Ecto neural progenitor cell (in vitro differentiated cells): ENCODE data around the gene CCP110.
A peak's percentile ranks its signal among the peaks of the same experiment; 100 is the strongest.

Source experiments
- DNase-seq: peaks from one replicate; pipeline ENCODE4 v3.0.0-alpha.2; 2018; ENCODE audit warnings: low spot score

Gene CCP110

GRCh38 chr16:19555186-19555937 lies 31.6 kb downstream of the CCP110 start, which contains the start of gene VPS35L:
TSS of gene VPS35L (plus strand) at chr16:19555703. CDS start at chr16:19555730, 27 bp downstream.
- peak; percentile 99 for DNase-seq

GRCh38 chr16:19555938-19556771 lies 32.4 kb downstream of the CCP110 start:
- peak; percentile 75 for DNase-seq

GRCh38 chr16:19559242-19559910 lies 35.6 kb downstream of the CCP110 start:
- DNase-seq = no peak

DNA sequence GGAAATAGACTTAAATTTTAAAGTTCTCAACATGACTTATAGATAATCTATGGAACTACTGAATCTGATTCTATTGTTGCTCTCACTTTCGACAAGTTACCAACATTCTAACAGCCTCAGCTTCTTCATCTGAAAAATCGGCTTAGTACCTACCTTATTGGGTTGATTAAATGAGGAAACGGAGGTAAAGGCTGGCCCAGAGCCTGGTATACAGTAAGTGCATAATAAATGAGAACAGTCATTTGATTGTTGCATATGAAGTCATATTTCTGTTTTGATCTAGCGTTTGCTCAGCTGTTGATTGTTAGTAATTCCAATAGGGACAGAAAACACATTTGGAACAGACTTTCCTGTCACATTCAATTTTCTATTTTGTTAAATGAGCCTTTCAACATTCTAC lies 36.3 kb downstream of the CCP110 start:
- DNase-seq = no peak

- no peak for DNase-seq
Measured at GRCh38 chr16:19563377-19563776, 39.6 kb downstream of the CCP110 start.

DNA sequence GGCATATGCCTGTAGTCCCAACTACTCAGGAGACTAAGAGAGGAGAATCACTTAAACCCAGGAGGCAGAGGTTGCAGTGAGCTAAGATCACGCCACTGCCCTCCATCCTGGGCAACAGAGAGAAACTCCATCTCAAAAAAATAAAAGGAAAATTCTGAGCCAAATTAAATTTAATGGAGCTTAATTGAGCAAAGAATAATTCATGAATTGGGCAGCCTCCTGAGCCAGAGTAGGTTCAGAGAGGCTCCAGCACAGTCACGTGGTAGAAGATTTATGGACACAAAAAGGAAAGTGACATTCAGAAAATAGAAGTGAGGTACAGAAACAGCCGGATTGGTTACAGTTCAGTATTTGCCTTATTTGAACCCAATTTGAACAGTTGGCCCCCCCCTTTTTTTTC lies 42.6 kb downstream of the CCP110 start:
- DNase-seq = no peak

DNA sequence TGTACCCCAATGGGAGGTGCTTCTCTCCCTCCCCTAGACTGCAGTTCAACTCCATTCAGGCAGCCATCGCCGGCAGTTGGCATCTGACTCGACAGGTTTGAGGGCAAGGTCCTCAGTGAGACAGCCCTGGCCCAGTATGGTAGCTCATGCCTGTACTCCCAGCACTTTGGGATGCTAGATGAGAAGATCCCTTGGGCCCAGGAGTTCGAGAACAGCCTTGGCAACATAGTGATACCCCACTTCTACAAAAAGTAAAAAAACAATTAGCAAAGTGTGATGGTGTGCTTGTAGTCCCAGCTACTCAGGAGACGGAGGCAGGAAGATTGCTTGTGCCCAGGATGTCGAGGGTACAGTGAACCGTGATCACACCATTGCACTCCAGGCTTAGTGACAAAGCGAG lies 43.8 kb downstream of the CCP110 start:
- DNase-seq = no peak

DNA sequence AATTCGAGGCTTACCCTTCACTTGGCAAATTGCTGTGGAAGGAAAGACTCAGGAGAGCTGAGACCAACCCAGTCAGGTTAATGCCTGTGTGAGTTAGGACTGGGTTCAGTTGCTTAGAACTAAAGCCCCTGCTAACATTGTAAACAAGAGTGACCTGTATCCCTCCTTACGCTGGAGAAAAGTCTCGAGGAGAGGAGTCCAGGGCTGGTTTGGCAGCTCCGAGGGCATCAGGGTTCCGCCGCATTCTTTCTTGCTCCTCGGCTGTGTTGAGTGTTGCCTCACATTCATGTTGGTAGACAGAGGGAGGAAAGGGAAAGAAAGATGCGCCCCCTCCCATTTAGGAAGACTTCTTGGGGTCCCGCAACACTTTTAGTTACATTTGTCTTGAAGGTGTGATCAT lies 50.3 kb downstream of the CCP110 start:
- no peak for DNase-seq

DNA sequence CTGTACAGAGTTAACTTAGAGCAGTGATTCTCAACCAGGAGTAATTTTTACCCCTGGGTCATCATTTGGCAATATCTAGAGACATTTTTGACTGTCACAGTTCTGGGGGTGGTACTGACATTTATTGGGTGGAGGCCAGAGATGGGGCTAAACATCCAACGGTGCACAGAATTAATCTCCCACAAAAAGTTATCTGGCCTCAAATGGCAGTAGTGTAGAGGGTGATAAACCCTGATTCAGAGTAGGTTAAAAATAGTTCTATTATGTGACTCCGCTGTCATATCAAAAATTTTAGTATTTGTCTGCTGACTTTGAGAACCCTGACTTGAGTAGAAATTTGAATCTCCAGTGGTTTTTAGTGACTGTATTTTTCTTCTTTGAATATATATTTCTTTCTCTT lies 50.9 kb downstream of the CCP110 start:
- DNase-seq = no peak

GRCh38 chr16:19578378-19578971 lies 54.7 kb downstream of the CCP110 start:
- DNase-seq = no peak

DNA sequence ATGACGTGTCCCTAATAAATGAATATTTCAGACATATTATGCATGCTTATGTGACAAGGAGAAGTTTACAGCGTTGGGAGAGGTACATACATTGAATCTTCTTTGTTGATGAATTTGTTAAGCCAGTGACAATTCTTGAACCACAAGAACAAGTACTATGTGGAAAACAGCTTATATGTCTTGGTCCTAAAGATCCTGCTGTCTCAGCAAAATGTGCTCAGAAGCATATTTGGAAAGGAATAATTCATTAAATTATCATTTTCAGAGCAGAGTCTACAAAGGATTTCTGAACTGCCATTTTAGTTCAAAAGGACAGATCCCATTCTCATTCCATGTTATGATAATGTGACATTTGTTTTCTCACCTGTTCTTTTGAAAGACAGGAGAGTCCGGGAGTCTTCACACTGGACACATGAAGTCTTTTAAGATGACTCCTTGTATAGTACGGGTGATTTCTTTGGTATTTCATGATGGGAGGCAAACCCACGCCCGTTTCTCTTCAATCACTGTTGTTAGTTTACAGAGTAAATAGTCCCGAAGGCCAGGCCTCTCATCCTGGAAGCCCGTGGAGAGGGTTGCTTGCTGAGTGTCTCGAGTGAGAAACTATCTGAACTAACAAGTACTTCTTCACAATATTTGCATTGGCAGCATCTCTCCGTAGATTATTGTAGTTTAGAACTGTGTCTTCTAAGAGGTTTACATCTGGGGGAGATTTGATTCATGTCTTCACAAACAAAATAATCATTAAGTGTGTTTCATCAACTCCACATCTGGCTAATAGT lies 58.5 kb downstream of the CCP110 start:
- DNase-seq = no peak

- DNase-seq = no peak
Measured at GRCh38 chr16:19583665-19584300, 60.0 kb downstream of the CCP110 start.

DNA sequence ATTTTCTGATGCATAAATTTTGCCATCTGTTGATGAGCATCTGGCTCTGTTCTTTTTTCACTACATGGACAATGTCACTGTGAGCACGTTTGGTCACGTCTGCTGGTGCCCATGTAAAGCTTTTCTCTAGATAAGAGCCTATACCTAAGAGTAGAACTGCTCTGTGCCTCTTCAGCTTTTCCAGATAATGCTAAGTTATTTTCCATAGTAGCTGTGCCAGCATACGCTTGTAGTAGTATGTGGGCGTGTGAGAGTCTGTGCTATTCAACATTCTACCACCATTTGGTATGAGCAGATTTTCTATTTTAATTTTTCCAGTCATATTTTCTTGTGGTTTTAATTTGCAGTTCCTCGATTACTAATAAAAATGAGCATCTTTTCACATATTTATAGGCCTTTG lies 64.9 kb downstream of the CCP110 start:
- no peak for DNase-seq

- DNase-seq = no peak
Measured at GRCh38 chr16:19589106-19589505, 65.4 kb downstream of the CCP110 start.

GRCh38 chr16:19589771-19590302 lies 66.1 kb downstream of the CCP110 start:
- DNase-seq = no peak

GRCh38 chr16:19595043-19595767 lies 71.5 kb downstream of the CCP110 start:
- DNase-seq = no peak

DNA sequence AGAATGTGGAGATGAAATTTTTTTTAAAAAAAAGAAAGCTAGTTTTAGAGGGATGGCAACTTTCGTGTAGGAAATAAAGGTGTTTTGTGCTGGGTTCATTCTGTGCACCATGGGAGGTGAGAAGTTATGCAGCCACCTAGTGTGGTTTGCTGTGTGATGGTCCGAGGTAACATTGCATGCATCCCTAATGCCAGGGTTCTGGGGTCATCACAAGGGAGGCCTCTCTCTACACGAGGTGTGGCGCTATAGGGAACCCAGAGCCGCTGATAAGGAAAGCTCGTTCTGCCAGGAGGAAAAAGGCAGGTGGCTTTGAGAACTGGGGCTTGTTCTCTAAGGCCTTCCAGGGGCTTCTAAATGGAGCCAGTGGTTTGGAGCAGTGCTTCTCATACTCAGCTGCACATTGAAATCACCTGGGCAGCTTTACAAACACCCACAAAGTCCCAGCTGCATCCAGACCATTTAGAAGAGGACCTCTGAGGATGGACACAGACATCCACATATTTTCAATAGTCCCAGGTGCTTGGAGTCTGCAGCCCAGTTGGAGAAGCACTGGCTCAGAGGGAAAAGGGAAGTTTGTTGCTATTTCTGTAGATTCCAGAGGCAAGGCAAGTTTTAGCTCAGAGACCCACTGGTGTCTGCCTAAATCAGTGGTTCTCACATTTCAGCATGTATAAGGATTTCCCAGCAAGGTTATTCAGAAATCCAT lies 75.2 kb downstream of the CCP110 start:
- DNase-seq = no peak

DNA sequence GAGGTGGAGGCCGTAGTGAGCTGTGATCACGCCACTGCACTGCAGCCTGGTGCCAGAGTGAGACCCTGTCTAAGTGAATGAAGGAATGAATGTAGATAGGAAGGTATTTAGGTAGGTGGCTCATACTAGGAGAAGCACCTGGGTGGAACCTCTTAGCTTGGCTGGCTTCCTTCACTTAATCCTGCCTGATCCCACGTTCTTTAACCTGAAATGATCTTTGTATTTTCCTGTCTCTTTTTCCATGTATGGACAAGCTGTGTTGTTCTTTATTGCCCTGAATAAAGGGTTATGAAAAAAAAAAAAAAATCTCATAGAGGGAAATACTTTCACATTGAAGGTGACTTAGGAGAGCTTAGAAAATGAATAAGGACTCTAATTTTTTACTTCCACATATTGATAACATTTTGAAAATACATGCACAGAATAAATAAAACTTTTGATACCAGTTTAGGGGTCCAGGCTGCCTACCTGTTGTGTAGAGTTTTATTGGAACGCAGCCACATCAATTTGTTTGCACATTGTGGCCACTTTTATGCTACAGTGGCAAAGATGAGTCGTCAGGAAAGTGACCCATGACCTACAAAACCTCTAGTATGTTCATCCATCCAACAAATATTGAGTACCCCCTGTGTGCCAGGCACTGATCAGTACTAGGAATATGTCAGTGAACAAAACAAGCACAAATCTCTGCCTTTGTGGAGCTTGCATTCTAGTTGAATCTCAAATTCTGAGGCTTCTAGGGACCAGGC lies 76.4 kb downstream of the CCP110 start:
- no peak for DNase-seq
